Activated naive CD8-positive, alpha-beta T cell treated with anti-CD3 and anti-CD28 coated beads, Interleukin-2, amount 50 U/mL, for 24 hours (primary cell): ENCODE measurements around the gene LMNB1.
"Not testable (repeated sequence)": the region's sequence is repeated elsewhere in the genome, so short reads cannot be mapped to it uniquely, and the experiment has no call there.

Experiments used
- ATAC-seq: fragments of 150-1000 bp; cut with Tn5 transposase; one replicate; pipeline ENCODE4 v1.10.0; 2021
- DNase-seq: peaks from one replicate; pipeline ENCODE4 v3.0.0; 2021
- H3K27ac Mint-ChIP-seq: one replicate; pipeline ENCODE4 v1.8.0; 2021; ENCODE audit warnings: mild to moderate bottlenecking, mixed read lengths
- H3K27me3 Mint-ChIP-seq: one replicate; pipeline ENCODE4 v1.8.0; 2021; ENCODE audit warnings: mixed read lengths
- H3K36me3 Mint-ChIP-seq: one replicate; pipeline ENCODE4 v1.8.0; 2021; ENCODE audit warnings: low read depth, mixed read lengths
- H3K4me1 Mint-ChIP-seq: one replicate; pipeline ENCODE4 v1.8.0; 2021; ENCODE audit warnings: mixed read lengths
- H3K4me3 Mint-ChIP-seq: one replicate; pipeline ENCODE4 v1.8.0; 2021; ENCODE audit warnings: mild to moderate bottlenecking, moderate library complexity, mixed read lengths
- H3K9me3 Mint-ChIP-seq: one replicate; pipeline ENCODE4 v1.8.0; 2021; ENCODE audit warnings: mixed read lengths

The LMNB1 gene

DNA sequence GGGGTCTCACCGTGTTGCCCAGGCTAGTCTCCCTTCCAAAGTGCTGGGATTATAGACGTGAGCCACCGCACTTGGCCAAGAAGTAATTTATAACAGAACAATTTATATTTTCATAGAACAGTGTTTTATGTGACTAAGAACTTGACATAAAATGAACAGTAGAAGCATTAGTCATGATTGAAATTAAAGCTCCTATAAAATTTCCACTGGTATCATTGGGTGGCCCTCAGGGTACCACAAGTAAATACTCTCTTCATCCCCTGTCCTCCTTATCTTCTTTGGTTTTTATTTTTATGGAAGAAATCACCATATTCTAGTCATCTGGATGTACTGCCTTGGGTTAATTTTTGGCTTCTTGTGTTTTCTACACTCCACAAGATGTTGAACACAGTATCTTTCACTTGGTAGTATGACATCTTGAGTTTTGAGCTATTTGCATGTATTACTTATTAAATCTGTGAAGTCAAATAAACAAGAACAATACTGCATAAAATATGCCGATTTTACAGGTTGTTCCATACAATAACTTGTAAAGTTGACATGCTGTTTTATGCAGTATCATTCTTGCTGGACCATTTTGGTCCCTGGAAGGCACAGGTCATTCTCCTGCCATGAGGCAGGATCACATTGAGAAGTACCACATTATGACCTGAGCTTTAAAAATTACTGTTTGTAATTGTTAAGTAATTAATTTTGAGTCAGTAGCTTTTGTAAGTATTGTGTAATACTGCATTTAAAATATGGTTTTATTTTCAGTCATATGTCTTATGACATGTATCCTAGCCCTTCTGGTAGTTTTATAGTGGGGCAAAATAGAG, 24.4 kb downstream of the LMNB1 start:
- DNase-seq (no peak), ATAC-seq (no peak)
- Mint-ChIP-seq H3K27me3 (no peaks in the 10 kb centered on the region), H3K36me3 (peaks cover 30% of the 10 kb centered on the region), H3K4me1 (peaks cover 33% of the 10 kb centered on the region), H3K27ac (peak overlapping the region; percentile 54), H3K9me3 (no peaks in the 10 kb centered on the region), H3K4me3 (no peak overlapping the region)

DNA sequence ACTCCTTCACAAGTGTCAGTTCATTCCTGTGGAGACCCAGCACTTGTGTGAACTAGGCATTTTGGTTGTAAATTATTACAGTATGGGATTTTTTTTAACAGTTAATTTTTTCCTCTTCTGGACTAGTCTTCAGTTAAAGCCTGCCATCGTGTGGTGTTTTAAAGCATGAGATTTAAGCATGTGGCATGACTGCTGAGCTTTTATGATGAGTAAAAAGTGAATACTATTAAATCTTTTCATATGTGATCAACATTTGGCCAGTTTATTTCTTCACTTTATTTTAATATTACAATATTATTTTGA, 25.0 kb downstream of the LMNB1 start:
- Mint-ChIP-seq H3K36me3 (peaks cover 34% of the 10 kb centered on the region), H3K9me3 (no peaks in the 10 kb centered on the region), H3K27ac (peak overlapping the region; percentile 54), H3K4me3 (no peak overlapping the region), H3K27me3 (no peaks in the 10 kb centered on the region), H3K4me1 (peaks cover 33% of the 10 kb centered on the region)
- no peak for DNase-seq
- no peak for ATAC-seq

DNA sequence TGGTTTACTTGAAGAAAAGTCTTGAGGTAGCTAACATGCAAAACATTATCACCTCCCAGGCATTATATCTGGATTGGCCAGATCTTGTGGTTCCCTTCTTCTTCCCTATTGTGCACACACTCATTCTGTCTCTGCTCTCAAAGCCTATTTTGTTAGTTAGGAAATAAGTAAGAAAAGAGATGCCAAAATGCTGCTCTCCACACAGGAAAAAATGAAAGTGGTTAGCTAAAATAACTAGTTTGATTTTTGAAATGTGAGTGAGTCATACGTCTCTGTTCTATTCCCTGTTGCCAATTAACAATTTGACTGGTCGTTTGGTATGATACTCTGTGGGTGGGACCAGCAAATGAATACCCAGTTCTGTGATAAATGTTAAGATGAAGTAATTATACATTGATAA, 28.1 kb downstream of the LMNB1 start:
- no peaks in the 10 kb centered on the region for H3K9me3 Mint-ChIP-seq
- H3K4me3 Mint-ChIP-seq = no peak overlapping the region
- peaks cover 39% of the 10 kb centered on the region for H3K36me3 Mint-ChIP-seq
- H3K27me3 Mint-ChIP-seq = no peaks in the 10 kb centered on the region
- H3K27ac Mint-ChIP-seq = no peak overlapping the region
- ATAC-seq = peak; percentile 34
- H3K4me1 Mint-ChIP-seq = peaks cover 28% of the 10 kb centered on the region
- DNase-seq = no peak

DNA sequence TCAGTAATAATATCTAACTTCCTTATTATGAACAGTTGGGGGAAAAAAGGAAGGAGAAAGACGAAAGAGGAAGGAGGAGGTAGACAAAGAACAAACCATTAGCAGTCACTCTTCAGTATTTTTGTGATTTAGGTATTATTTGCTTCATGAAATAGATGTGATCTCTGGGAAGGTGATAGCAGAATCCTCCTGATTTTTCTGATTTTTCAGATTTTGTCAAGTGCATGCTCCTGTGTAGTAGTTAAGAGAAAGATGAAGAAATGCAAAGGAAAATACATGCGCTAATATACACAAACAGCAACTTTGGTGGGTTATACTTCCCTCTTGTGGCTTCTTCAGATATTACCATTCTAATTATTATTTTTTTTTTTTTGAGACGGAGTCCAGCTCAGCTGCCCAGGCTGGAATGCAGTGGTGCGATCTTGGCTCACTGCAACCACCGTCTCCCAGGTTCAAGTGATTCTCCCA, 31.6 kb downstream of the LMNB1 start:
- Mint-ChIP-seq H3K27ac (no peak overlapping the region), H3K9me3 (no peaks in the 10 kb centered on the region), H3K36me3 (peaks cover 65% of the 10 kb centered on the region), H3K4me3 (no peak overlapping the region), H3K27me3 (no peaks in the 10 kb centered on the region), H3K4me1 (peaks cover 37% of the 10 kb centered on the region)
- ATAC-seq (no peak), DNase-seq (no peak)

DNA sequence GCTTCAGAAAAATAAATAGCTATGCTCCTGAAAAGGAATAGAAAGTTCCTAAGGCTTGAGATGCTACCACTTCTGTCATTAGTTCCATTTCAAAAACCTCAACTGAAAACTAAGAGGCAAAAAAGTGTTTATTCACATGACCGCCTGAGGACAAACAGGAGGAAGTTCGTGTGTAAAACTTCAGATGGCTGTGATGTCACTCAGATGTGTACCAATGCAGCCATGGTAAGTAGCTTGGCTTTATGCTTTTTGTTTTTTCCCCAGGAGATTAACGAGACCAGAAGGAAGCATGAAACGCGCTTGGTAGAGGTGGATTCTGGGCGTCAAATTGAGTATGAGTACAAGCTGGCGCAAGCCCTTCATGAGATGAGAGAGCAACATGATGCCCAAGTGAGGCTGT, 33.0 kb downstream of the LMNB1 start:
- DNase-seq (no peak), ATAC-seq (no peak)
- H3K4me1 Mint-ChIP-seq = peaks cover 39% of the 10 kb centered on the region
- no peak overlapping the region for H3K4me3 Mint-ChIP-seq
- peaks cover 72% of the 10 kb centered on the region for H3K36me3 Mint-ChIP-seq
- no peaks in the 10 kb centered on the region for H3K9me3 Mint-ChIP-seq
- H3K27ac Mint-ChIP-seq = no peak overlapping the region
- no peaks in the 10 kb centered on the region for H3K27me3 Mint-ChIP-seq

DNA sequence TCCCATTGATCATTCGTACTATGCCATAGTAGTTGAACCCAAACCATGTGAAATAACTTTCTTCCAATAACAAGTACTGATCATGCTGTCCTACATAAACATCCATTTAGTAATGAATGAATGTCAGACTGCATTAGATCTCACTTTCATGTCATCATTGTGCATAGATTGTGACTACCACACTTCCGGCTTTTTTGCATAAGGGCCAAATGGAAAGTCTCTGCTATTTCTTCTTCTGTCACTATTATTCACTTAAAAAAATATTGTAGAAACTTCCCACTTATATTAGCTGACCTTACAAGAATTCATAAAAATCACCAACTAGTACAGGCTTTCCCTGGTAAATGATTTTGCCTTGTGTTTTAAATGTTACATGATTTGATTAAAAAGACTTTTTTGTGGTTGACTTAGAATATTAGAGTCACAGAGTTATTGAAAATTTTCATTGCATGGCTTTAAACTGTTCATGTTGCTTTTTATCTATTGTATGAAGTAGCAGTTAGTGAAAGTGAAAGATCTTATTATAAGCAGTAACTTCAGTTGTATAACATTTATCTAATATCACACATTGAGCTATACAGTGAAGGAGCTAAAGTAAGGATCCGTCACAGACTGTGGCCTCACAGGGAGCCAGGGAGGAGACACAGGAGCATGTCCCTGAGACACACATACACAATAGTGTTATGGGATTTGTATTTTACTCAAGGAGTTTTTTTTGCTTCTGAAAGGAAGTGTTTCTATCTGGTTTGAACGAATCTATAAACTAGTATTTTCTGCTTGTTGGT, 33.9 kb downstream of the LMNB1 start:
- Mint-ChIP-seq H3K27me3 (no peaks in the 10 kb centered on the region), H3K36me3 (peaks cover 69% of the 10 kb centered on the region), H3K4me3 (no peak overlapping the region), H3K27ac (peak overlapping the region; percentile 79), H3K9me3 (no peaks in the 10 kb centered on the region), H3K4me1 (peaks cover 33% of the 10 kb centered on the region)
- ATAC-seq = no peak
- no peak for DNase-seq

DNA sequence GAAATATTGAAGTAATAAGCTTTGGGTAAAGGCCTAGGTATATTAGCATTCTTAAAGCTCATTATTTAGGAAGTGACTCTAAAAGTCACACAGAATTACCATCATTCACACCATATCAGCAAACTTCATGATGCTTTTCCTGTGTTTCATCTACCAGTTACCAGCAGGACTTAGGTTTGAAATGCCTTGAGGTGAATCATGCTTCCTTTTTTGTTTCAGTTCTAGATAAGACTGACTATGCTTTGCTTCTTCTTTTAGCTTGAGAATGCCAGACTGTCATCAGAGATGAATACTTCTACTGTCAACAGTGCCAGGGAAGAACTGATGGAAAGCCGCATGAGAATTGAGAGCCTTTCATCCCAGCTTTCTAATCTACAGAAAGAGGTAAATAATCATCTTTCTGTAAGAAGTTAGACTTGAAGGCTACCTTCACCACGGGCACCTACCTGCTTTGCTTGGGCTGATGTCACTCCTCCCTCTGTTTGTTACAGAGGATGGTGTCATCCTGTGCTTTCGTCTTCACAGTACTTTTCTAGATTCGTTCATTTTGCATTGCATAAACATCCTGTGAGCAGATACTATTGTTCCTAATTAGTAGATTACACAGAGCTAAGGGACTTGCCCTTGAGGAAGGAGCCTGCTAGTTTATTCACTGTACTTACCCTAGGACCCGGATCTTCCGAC, 34.7 kb downstream of the LMNB1 start:
- Mint-ChIP-seq H3K27me3 (no peaks in the 10 kb centered on the region), H3K27ac (peak overlapping the region; percentile 79), H3K36me3 (peaks cover 68% of the 10 kb centered on the region), H3K9me3 (no peaks in the 10 kb centered on the region), H3K4me1 (peaks cover 33% of the 10 kb centered on the region), H3K4me3 (no peak overlapping the region)
- DNase-seq = no peak
- ATAC-seq = peak; percentile 82

DNA sequence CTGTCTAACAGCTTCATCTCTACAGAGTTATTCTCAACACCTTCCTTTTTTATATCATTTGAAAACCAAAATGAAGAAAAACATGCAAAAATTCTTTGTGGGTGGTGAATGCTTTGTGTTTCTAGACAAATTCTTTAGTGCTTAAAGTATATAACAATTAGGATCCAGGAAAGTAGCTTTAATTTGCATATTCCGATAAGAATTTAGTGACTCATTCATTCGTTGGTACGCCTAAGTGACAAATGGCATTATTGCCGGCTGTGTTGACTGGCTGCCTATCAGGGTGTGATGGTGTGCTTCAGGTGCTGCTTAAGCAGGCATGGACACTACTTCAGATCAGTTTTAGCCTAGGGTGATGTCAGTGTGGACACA, 35.2 kb downstream of the LMNB1 start:
- no peaks in the 10 kb centered on the region for H3K9me3 Mint-ChIP-seq
- no peak for DNase-seq
- peak overlapping the region; percentile 79 for H3K27ac Mint-ChIP-seq
- no peak for ATAC-seq
- H3K36me3 Mint-ChIP-seq = peaks cover 69% of the 10 kb centered on the region
- H3K4me3 Mint-ChIP-seq = peak overlapping the region; percentile 36
- no peaks in the 10 kb centered on the region for H3K27me3 Mint-ChIP-seq
- H3K4me1 Mint-ChIP-seq = peaks cover 33% of the 10 kb centered on the region

DNA sequence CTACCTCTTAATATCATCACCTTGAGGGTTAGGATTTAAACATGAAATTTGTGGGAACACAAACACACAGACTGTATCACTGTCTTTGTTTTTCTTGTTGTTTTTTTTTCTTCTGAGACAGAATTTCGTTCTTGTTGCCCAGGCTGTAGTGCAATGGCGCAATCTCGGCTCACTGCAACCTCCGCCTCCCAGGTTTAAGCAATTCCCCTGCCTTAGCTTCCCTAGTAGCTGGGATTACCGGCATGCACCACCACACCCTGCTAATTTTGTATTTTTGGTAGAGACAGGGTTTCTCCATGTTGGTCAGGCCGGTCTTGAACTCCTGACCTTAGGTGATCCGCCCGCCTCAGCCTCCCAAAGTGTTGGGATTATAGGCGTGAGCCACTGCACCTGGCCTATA, 36.9 kb downstream of the LMNB1 start:
- Mint-ChIP-seq H3K27ac (peak overlapping the region; percentile 35), H3K36me3 (peaks cover 75% of the 10 kb centered on the region)
- not testable (repeated sequence) for H3K9me3 Mint-ChIP-seq

DNA sequence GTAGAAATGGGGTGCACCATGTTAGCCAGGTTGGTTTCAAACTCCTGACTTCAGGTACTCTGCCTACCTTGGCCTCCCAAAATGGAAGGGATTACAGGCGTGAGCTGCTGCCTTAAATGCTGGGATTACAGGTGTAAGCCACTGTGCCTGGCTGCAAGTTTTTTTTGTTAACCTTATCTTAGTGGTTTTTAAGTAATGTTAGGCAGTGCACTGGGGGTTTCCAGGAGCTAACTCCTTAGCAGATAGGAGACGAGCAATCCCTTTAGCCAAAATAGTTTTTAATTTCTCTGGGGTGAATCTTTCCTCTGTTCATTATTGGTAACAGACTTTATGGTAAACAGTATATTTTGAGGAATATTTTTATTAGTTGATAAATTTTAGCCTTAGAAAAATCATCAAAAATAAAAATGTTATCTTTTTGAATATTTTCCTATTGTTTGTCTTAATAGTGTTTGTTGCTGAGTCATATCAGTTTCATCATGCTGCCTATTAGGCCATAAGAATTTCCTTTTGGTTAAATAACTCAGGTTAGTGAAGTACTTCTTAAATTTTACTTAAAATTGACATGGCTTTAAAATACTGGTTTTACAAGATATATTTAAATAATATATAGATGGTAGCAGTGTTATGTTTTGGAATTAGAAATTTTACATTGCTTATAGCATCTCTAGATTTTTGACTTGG, 37.9 kb downstream of the LMNB1 start:
- DNase-seq (no peak), ATAC-seq (no peak)
- H3K27ac Mint-ChIP-seq = no peak overlapping the region
- no peak overlapping the region for H3K4me3 Mint-ChIP-seq
- peaks cover 70% of the 10 kb centered on the region for H3K36me3 Mint-ChIP-seq
- H3K9me3 Mint-ChIP-seq = no peaks in the 10 kb centered on the region
- H3K27me3 Mint-ChIP-seq = no peaks in the 10 kb centered on the region
- peaks cover 31% of the 10 kb centered on the region for H3K4me1 Mint-ChIP-seq

More for the DNA sequence above, 36.9 kb downstream of the LMNB1 start:
- not testable (repeated sequence) for H3K27me3 Mint-ChIP-seq, ATAC-seq, DNase-seq, H3K4me3 Mint-ChIP-seq
- H3K4me1 Mint-ChIP-seq = peaks cover 31% of the 10 kb centered on the region

DNA sequence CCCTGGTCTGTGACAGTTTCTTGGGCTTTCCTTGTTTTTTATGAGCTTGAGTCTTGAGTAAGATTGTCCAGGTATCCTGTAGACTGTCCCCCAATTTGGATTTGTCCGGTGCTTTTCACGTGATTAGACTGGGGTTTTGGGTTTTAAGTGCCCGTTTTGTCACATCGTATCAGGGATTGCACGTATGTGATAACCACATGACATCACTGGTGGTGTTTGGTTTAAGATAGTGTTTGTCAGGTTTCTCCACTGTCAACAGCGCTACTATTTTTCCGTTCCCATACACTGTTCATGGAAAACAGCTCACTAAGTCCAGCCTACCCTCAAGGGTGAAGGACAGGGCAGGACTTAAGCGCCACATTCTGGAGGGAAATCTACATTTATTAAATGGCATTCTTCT, 39.7 kb downstream of the LMNB1 start:
- DNase-seq = no peak
- no peak for ATAC-seq
- no peak overlapping the region for H3K27ac Mint-ChIP-seq
- H3K36me3 Mint-ChIP-seq = peaks cover 67% of the 10 kb centered on the region
- H3K4me1 Mint-ChIP-seq = peaks cover 15% of the 10 kb centered on the region
- H3K4me3 Mint-ChIP-seq = no peak overlapping the region
- no peaks in the 10 kb centered on the region for H3K27me3 Mint-ChIP-seq
- H3K9me3 Mint-ChIP-seq = no peaks in the 10 kb centered on the region

DNA sequence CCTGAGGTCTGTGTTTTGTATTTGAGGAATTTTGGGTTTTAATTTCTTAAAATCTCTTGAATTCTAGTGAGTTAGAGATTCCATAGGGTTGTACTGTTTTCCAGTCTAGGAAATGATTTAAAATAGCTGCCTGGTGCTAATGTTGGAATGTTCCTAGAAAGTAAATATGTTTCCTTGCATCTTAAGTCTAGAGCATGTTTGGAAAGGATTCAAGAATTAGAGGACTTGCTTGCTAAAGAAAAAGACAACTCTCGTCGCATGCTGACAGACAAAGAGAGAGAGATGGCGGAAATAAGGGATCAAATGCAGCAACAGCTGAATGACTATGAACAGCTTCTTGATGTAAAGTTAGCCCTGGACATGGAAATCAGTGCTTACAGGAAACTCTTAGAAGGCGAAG, 41.8 kb downstream of the LMNB1 start:
- Mint-ChIP-seq H3K4me3 (no peak overlapping the region), H3K9me3 (no peaks in the 10 kb centered on the region), H3K36me3 (peaks cover 65% of the 10 kb centered on the region), H3K4me1 (peaks cover 7% of the 10 kb centered on the region), H3K27me3 (no peaks in the 10 kb centered on the region), H3K27ac (no peak overlapping the region)
- no peak for ATAC-seq
- DNase-seq = no peak

DNA sequence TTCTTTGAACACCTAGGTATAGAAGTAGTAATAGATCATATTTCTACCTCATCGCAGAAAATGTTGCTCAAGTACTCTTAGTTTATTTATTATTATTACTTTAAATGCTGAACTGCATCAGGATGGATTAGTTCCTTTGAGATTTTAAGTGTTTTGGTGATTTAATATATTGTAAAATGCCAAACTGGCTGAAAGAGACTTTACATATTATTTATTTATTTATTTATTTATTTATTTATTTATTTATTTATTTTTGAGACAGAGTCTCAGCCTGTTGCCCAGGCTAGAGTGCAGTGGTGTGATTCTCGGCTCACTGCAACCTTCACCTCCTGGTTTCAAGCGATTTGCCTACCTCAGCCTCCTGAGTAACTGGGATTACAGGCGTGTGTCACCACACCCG, 42.3 kb downstream of the LMNB1 start:
- no peak overlapping the region for H3K27ac Mint-ChIP-seq

DNA sequence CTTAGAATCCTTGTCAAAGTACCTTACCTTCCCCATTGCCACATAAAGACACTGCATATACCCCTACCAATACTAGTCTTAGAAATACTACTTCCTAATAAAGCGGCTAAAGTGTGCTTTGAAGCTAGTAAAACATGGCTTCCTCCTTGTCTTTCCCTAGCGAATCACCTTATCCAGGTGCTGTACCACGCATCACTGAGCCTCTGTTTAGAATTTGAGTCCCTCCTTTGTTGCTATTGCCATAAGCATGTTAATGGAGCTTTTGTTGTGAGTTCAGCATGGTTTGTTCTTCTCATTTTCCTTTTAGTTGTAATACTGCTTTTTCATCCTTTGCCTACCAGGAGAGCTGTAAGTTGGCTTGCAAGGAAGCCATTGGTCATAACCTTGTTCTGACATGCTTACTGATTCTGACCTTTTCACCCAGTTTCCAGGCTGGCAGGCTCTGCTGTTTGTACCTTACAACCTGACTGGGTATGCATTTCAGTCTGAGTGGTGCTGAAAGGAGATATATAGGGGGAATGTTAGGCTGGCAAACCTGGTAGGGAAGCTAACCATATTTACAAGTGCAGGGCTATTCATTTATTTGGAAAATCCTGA, 49.8 kb downstream of the LMNB1 start:
- peaks cover 5% of the 10 kb centered on the region for H3K4me1 Mint-ChIP-seq
- no peak for ATAC-seq
- peaks cover 71% of the 10 kb centered on the region for H3K36me3 Mint-ChIP-seq
- no peak overlapping the region for H3K27ac Mint-ChIP-seq
- H3K9me3 Mint-ChIP-seq = no peaks in the 10 kb centered on the region
- no peak overlapping the region for H3K4me3 Mint-ChIP-seq
- H3K27me3 Mint-ChIP-seq = no peaks in the 10 kb centered on the region
- DNase-seq = no peak

More for the DNA sequence above, 42.3 kb downstream of the LMNB1 start:
- no peaks in the 10 kb centered on the region for H3K27me3 Mint-ChIP-seq
- no peak for DNase-seq
- H3K36me3 Mint-ChIP-seq = peaks cover 64% of the 10 kb centered on the region
- peaks cover 6% of the 10 kb centered on the region for H3K4me1 Mint-ChIP-seq
- H3K9me3 Mint-ChIP-seq = no peaks in the 10 kb centered on the region
- no peak for ATAC-seq
- H3K4me3 Mint-ChIP-seq = no peak overlapping the region
